Upper lobe of left lung (tissue), 4 donors: ENCODE data around the gene PHF20.

Experiments
- EP300 ChIP-seq, 4 donors: sonication (generic); formaldehyde crosslinking; IDR thresholded peaks; one replicate each; pipeline ENCODE4 v1.5.1; 2017; ENCODE audit warnings: antibody characterized with exemption in 4 of 4, control low read depth in 2 of 4
- POLR2A ChIP-seq, 4 donors: fragments of 450-650 bp; IDR thresholded peaks; one replicate each; pipeline ENCODE4 v1.5.1; 2016 to 2017; ENCODE audit warnings: antibody characterized with exemption in 4 of 4, mild to moderate bottlenecking in 2 of 4
- POLR2AphosphoS5 ChIP-seq, 2 donors: sonication (generic); formaldehyde crosslinking; IDR thresholded peaks; one replicate each; pipeline ENCODE4 v1.5.1; 2017; ENCODE audit warnings: antibody characterized with exemption in 2 of 2
- TF ChIP-seq, protein P1 (sequence below), 6 experiments: fragments of 450-650 bp in 4 of 6; fragments of 200-600 bp in 2 of 6; sonication (generic) in 2 of 6; IDR thresholded peaks; one replicate each; pipeline ENCODE4 v1.5.1; 2016 to 2019; ENCODE audit warnings: antibody characterized with exemption in 6 of 6

GRCh38 chr20:35845561-35845960 is 73.7 kb downstream of the PHF20 start:
- TF ChIP-seq, protein P1, sequence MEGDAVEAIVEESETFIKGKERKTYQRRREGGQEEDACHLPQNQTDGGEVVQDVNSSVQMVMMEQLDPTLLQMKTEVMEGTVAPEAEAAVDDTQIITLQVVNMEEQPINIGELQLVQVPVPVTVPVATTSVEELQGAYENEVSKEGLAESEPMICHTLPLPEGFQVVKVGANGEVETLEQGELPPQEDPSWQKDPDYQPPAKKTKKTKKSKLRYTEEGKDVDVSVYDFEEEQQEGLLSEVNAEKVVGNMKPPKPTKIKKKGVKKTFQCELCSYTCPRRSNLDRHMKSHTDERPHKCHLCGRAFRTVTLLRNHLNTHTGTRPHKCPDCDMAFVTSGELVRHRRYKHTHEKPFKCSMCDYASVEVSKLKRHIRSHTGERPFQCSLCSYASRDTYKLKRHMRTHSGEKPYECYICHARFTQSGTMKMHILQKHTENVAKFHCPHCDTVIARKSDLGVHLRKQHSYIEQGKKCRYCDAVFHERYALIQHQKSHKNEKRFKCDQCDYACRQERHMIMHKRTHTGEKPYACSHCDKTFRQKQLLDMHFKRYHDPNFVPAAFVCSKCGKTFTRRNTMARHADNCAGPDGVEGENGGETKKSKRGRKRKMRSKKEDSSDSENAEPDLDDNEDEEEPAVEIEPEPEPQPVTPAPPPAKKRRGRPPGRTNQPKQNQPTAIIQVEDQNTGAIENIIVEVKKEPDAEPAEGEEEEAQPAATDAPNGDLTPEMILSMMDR (IDR thresholded peaks at IDR 0.05) = no peak
- TF ChIP-seq POLR2A (IDR thresholded peaks at IDR 0.05) = no peak
- TF ChIP-seq POLR2AphosphoS5 (IDR thresholded peaks at IDR 0.05) = no peak
- no peak for TF ChIP-seq EP300 (IDR thresholded peaks at IDR 0.05)
